HG02885 (cell line): ENCODE data around the gene RND3.

Experiments used
- ATAC-seq: cut with Tn5 transposase; IDR thresholded peaks from one replicate; pipeline ENCODE4 v1.9.1; 2021; ENCODE audit warnings: mild to moderate bottlenecking; ENCODE audit not compliant: unreplicated experiment, poor library complexity

RND3 gene

GRCh38 chr2:150487537-150488429 is at the start of gene RND3:
Gene RND3 (minus strand): TSS chr2:150487667. CDS start chr2:150487417, 250 bp downstream.
- peak; percentile 87 for ATAC-seq

GRCh38 chr2:150535176-150535575 is 47.7 kb upstream of the RND3 start:
- ATAC-seq = no peak

GRCh38 chr2:150532879-150533278 is 45.4 kb upstream of the RND3 start:
- ATAC-seq = no peak

GRCh38 chr2:150532020-150532419 is 44.6 kb upstream of the RND3 start:
- ATAC-seq = no peak

DNA sequence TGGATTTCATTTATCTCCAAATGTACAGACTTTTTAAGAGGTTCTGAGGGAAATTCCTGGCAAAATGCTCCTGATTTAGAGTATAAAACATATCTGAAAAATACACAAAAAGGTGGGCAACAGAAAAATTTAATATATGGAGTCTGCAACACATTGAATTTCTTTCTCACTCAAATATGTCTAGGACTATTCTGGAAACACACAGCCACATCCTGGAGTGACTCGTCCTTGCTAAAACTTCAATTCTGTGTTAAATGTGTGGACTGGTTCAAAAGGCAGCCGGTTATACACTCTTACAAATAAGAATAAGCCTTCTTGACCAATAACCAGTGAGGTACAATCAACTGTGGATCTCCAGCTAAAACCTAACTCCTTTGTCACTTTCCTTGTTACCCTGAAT is 44.1 kb upstream of the RND3 start:
- no peak for ATAC-seq

DNA sequence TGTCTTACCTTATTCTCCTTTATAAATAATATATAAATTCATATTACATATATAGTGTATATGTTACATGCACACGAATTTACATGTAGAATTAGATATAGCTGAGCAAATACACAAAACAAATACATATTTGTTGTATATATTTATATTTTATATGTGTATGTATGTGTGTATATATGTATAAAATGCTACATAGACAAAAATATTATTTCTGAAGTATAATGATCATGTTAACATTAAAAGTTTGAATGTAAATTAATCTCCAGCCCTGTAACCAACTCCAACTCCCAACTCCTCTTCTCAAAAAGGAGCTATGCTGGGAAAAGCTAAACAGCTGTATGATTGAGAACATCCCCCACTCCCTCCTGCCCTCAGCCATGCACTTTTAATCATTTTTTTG is 42.7 kb upstream of the RND3 start:
- no peak for ATAC-seq

GRCh38 chr2:150528861-150529801 is 41.7 kb upstream of the RND3 start:
- ATAC-seq = peak; percentile 94

- no peak for ATAC-seq
Measured at GRCh38 chr2:150526827-150527226, 39.4 kb upstream of the RND3 start.

DNA sequence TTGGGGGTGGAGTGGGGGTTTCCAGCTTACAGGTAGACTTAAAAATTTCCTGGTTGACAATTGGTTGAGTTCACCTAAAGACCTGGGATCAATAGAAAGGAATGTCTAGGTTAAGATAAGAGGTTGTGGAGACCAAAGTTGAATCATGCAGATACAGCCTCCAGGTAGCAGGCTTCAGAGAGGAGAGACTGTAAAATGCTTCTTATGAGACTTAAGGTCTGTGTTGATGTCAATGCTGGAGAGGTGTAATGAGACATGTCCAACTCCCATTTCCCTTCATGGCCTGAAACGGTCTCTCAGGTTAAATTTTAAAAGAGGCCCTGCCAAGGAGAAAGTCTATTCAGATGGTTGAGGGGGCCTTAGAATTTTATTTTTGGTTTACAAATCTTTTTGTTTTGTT is 38.5 kb upstream of the RND3 start:
- no peak for ATAC-seq

DNA sequence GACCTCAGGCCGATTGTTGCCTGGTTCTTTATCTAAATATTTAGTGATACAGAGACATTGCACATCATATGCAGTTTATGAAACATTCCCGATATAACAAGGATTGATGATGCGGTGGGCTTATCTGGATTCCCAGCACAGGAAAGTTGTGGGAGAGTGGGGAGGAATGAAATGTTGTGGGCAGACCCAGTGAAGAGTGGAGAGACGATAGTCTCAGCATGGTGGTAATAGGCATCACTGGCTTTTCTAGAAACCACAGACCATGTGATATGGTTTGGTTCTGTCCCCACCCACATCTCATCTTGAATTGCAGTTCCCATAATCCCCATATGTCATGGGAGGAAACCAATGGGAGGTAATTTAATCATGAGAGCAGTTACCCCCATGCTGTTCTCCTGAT is 34.8 kb upstream of the RND3 start:
- no peak for ATAC-seq

DNA sequence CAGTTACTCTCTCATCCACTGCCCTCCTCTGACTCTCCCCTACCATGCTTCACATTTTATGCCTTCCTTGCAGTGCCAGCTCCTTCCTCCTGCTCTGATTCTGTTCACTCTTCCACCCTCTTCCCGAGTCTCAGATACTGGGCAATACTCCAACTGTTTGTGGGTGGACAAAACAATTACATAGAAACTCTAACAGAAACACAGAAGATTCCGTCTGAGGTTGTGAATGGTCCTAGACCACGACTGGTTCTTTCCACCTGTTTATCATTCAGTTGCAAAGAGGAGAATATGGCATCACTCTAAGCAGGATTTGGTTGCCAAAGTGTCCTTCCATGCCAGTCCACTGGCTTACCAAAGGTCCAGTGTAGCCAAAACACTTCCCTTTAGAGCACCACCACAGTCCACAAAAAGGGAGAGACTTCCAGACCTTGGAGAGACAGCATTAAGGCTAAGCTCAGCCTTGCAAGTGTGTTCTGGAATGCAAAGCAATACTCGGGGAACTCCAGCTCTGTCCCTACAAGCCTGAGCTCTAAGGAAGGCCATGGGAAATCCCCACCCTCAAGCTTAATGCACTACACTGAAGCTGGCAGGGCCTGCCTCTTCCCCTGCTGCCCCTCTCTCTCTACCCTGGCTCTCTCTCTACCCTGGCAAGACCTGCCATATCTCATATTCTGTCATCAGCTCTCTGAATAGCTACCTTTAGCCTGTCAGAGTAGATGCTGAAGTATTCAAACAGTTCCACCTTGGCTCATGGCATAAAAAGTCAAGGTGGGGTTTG is 33.6 kb upstream of the RND3 start:
- peak; percentile 71 for ATAC-seq

DNA sequence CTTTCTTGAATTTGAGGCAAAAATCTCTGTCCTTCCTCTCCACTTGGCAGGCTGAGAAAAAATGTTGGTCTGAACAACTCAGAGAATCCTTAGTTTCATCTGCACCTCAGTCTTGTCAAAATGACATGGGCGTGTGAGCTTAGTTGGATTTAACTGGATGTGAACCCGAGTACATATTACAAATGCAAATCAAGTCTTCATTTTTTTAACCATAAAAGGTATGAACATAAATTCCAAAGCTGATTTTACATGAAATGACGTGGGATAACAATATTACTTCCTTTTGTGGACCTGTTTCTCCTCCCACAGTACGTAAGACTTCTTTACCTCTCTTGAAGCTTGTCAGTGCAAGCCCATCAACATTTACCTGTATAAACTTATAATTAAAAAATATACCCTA is 32.6 kb upstream of the RND3 start:
- no peak for ATAC-seq

- ATAC-seq = no peak
Measured at GRCh38 chr2:150517951-150518680, 30.6 kb upstream of the RND3 start.

DNA sequence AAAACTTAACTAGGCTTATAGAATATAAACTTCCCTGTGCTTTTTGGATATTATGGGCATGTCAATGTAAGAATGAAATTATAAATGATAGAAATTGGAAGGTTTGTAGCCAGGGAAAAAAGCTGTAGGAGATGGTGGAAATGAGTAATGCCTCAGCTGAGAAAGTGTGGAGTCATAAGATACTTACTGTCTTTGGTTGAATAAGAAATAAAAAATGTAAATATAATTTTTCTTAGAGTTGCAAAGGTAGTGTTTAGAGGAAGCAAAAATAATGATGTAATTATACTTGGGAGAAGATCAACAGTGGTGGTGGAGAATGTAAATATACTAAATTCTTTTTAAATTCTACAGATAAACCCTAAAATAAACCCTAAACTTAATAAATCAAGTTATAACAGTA is 26.2 kb upstream of the RND3 start:
- no peak for ATAC-seq

DNA sequence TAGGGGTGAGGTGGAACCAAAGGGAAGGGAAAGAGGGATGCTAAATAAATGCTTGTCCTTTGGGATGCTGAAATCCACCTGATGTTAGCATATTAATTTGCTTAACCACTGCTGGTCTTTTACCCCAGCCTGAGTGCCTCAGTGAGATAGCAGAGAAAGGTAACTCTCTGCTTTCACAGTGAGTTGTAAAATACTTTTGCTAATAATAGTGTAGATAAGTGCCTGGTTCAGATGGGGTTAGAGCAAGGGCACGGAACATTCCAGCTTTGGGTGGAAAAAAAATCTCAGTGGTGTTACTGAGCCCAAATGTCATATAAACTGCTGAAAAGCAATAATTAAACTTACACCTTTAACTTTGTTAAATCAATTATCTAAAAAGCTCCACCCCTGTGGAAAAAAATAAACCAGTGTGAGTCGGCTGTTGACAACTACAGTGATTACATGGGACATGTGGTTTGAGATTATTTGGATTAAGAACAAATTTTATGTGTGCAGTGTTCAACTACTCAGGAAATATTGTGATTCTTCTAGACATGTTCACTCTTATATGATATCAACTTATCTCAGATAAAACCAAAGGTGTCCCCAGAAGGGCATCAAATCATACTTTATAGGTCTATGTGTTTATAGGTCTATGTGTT is 21.1 kb upstream of the RND3 start:
- ATAC-seq = no peak

- no peak for ATAC-seq
Measured at GRCh38 chr2:150507071-150507470, 19.6 kb upstream of the RND3 start.

DNA sequence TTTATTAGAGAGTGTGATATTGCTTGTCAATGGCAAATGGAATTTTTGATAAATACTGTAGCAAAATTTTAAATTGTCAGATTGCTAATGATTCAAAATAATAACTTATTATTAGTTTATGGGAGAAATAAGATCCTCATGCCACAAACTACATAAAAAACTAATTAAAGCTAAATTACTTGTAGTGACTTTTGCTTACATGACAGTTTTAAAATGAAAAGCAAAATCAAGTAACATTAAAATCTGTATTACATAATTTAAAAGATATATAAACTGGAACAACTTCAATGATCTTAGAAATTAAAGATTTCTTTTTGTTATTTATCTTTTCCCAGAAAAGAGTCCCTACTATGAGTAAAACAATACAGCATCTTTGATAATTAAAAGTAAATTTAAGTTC is 17.7 kb upstream of the RND3 start:
- ATAC-seq = no peak

GRCh38 chr2:150495993-150496627 is 8.6 kb upstream of the RND3 start:
- no peak for ATAC-seq

- ATAC-seq = no peak
Measured at GRCh38 chr2:150495001-150495400, 7.5 kb upstream of the RND3 start.
